ENCODE results near the gene ZC3H12D.

The ZC3H12D gene

GRCh38 chr6:149405823-149406765 is 78.7 kb downstream of the ZC3H12D start:
- DNase-seq: peak; percentile 56

- DNase-seq: no peak
These were observed 81.3 kb downstream of the ZC3H12D start for GRCh38 chr6:149403534-149403933.

- no peak for DNase-seq
These were observed 84.8 kb downstream of the ZC3H12D start, which contains the start of gene SUMO4 for GRCh38 chr6:149400050-149400449. TSS of gene SUMO4 (plus strand) at chr6:149400262. CDS start at chr6:149400392, 130 bp downstream.

GRCh38 chr6:149397384-149397783 is 87.4 kb downstream of the ZC3H12D start:
- DNase-seq: no peak

Measured in hematopoietic multipotent progenitor cell treated with erythropoietin and hydrocortisone succinate and interleukin-3 and kit ligand, for 4 days (in vitro differentiated cells).